HCT116 (cell line): ENCODE data around the gene GLTP. TPM values are rescaled to one million over a fixed set of nuclear protein-coding genes. Genes with fewer than 3 reads are reported as not detected.

Experiments used
- ATAC-seq: fragments of 200-7000 bp; cut with Tn5 transposase; 2 replicates; pipeline ENCODE4 v1.9.1; 2020; ENCODE audit warnings: mild to moderate bottlenecking, moderate library complexity
- BruUV-seq: library from RNA; stranded (reverse); fragments of 400-500 nt; replicated peaks from 2 replicates; lab custom pipeline; 2021; lab: Mats Ljungman, UMichigan
- CTCF ChIA-PET: fragments of 300-600 bp; sonication (Branson Sonifier 250); formaldehyde crosslinking; loops from one replicate; lab custom pipeline; 2021; ENCODE audit warnings: antibody characterized with exemption; lab: Charles Lee
- POLR2A ChIA-PET: fragments of 300-600, 350-600 bp; sonication (Branson Sonifier 250); formaldehyde crosslinking; loops from one replicate; lab custom pipeline; 2021; ENCODE audit warnings: antibody characterized with exemption; lab: Charles Lee
- RAD21 ChIA-PET, 2 experiments: fragments of 300-600 bp; sonication (Branson Sonifier 250); formaldehyde crosslinking; loops; one replicate each; lab custom pipeline; 2023; ENCODE audit warnings: low total read pairs in 2 of 2; ENCODE audit not compliant: uncharacterized antibody in 2 of 2, unreplicated experiment in 2 of 2, low non-redundant PET in 1 of 2; lab: Charles Lee
- DNase-seq: peaks from one replicate; pipeline ENCODE4 v3.0.0-alpha.2; 2010; ENCODE audit warnings: low read depth, low spot score
- H2AFZ ChIP-seq: fragments of 200-600 bp; shearing (Covaris generic), sonication (generic); 2 replicates; pipeline ENCODE4 v1.6.1; 2017; ENCODE audit warnings: low read depth, mixed run types, mixed read lengths, antibody characterized with exemption, low read length; ENCODE audit not compliant: poor library complexity, severe bottlenecking
- H3K27ac ChIP-seq: 2 replicates; pipeline ENCODE4 v1.5.1; 2012; ENCODE audit warnings: low read depth, low read length
- H3K27me3 ChIP-seq: fragments of 200-600 bp; sonication (generic); 2 replicates; pipeline ENCODE4 v1.6.1; 2016; ENCODE audit warnings: mixed run types, low read length, mixed read lengths; ENCODE audit not compliant: insufficient read depth
- H3K36me3 ChIP-seq, 2 experiments: fragments of 200-500 bp in 1 of 2; fragments of 200-600 bp in 1 of 2; sonication (Bioruptor generic) in 1 of 2; sonication (generic) in 1 of 2; 2 replicates each; pipeline versions ENCODE4 v1.5.1 to v1.6.1; 2014 to 2016; ENCODE audit warnings: low read length in 2 of 2, inconsistent platforms in 1 of 2, mixed read lengths in 1 of 2, mixed run types in 1 of 2; ENCODE audit not compliant: insufficient read depth in 2 of 2, control insufficient read depth in 1 of 2
- H3K4me1 ChIP-seq, 2 experiments: fragments of 200-600 bp in 1 of 2; sonication (generic) in 1 of 2; 2 replicates each; pipeline versions ENCODE4 v1.5.1 to v1.6.1; 2012 to 2017; ENCODE audit warnings: low read length in 2 of 2, inconsistent platforms in 1 of 2, mild to moderate bottlenecking in 1 of 2, mixed read lengths in 1 of 2, mixed run types in 1 of 2, moderate library complexity in 1 of 2; ENCODE audit not compliant: insufficient read depth in 2 of 2, control insufficient read depth in 1 of 2
- H3K4me2 ChIP-seq: fragments of 200-600 bp; sonication (generic); 2 replicates; pipeline ENCODE4 v1.6.1; 2017; ENCODE audit warnings: mixed run types, low read length, mixed read lengths
- H3K4me3 ChIP-seq, 2 experiments: fragments of 200-600 bp in 1 of 2; sonication (generic) in 1 of 2; replicated peaks in 1 of 2; 2 replicates each; pipeline ENCODE4 v1.5.1; 2011 to 2016; ENCODE audit warnings: low read length in 2 of 2, control low read depth in 1 of 2, low read depth in 1 of 2, mild to moderate bottlenecking in 1 of 2, mixed read lengths in 1 of 2, mixed run types in 1 of 2
- H3K79me2 ChIP-seq: fragments of 200-600 bp; sonication (generic); 2 replicates; pipeline ENCODE4 v1.6.1; 2017; ENCODE audit warnings: mild to moderate bottlenecking, mixed run types, low read length, moderate library complexity, mixed read lengths; ENCODE audit not compliant: insufficient read depth
- H3K9ac ChIP-seq: fragments of 200-600 bp; sonication (generic); 2 replicates; pipeline ENCODE4 v1.6.1; 2016; ENCODE audit warnings: low read length, mixed read lengths
- H3K9me2 ChIP-seq: fragments of 200-600 bp; sonication (generic), shearing (Covaris generic); 2 replicates; pipeline ENCODE4 v1.6.1; 2017; ENCODE audit warnings: mixed run types, mild to moderate bottlenecking, moderate library complexity; ENCODE audit not compliant: insufficient read depth
- H3K9me3 ChIP-seq, 2 experiments: fragments of 200-500 bp in 1 of 2; fragments of 200-600 bp in 1 of 2; sonication (Bioruptor generic) in 1 of 2; sonication (generic) in 1 of 2; 2 replicates each; pipeline ENCODE4 v1.6.1; 2014 to 2017; ENCODE audit warnings: low read length in 2 of 2, mixed read lengths in 2 of 2, inconsistent platforms in 1 of 2, low read depth in 1 of 2, mild to moderate bottlenecking in 1 of 2, mixed run types in 1 of 2, moderate library complexity in 1 of 2; ENCODE audit not compliant: control insufficient read depth in 1 of 2, insufficient read depth in 1 of 2
- H4K20me1 ChIP-seq: fragments of 200-600 bp; sonication (generic), shearing (Covaris generic); 2 replicates; pipeline ENCODE4 v1.6.1; 2017; ENCODE audit warnings: mixed run types, mild to moderate bottlenecking, moderate library complexity; ENCODE audit not compliant: insufficient read depth
- CBX3 ChIP-seq: IDR thresholded peaks from 2 replicates; pipeline ENCODE4 v1.6.1; 2012; ENCODE audit warnings: low read depth
- ELF1 ChIP-seq: IDR thresholded peaks from 2 replicates; pipeline ENCODE4 v1.6.1; 2012; ENCODE audit warnings: low read depth, borderline replicate concordance
- EZH2phosphoT487 ChIP-seq: fragments of 200-600 bp; IDR thresholded peaks from 2 replicates; pipeline ENCODE4 v1.6.1; 2018; ENCODE audit warnings: antibody characterized with exemption, borderline replicate concordance
- FOSL1 ChIP-seq: IDR thresholded peaks from 2 replicates; pipeline ENCODE4 v1.6.1; 2012; ENCODE audit warnings: low read depth
- POLR2A ChIP-seq: IDR thresholded peaks from 2 replicates; pipeline ENCODE4 v1.7.0; 2011; ENCODE audit warnings: borderline replicate concordance; ENCODE audit not compliant: insufficient read depth, insufficient read length; ENCODE audit errors: extremely low read depth
- POLR2AphosphoS5 ChIP-seq: IDR thresholded peaks from 2 replicates; pipeline ENCODE4 v1.6.1; 2011; ENCODE audit warnings: mild to moderate bottlenecking, low read depth, low read length, moderate library complexity
- SP1 ChIP-seq: IDR thresholded peaks from 2 replicates; pipeline ENCODE4 v1.6.1; 2012; ENCODE audit warnings: low read depth
- YY1 ChIP-seq: IDR thresholded peaks from 2 replicates; pipeline ENCODE4 v1.6.1; 2011; ENCODE audit warnings: low read length, low read depth, moderate library complexity, mild to moderate bottlenecking; ENCODE audit not compliant: insufficient replicate concordance; ENCODE audit errors: extremely low read depth
- ZFX ChIP-seq: fragments of 450-650 bp; IDR thresholded peaks from 2 replicates; pipeline ENCODE4 v1.6.1; 2017
- ZNF274 ChIP-seq: fragments of 200-500 bp; sonication (Bioruptor generic); IDR thresholded peaks from 2 replicates; pipeline ENCODE4 v1.6.1; 2014; ENCODE audit warnings: mild to moderate bottlenecking, low read depth, low read length, inconsistent platforms
- intact Hi-C: fragments of 100-400 bp; cut with micrococcal nuclease; formaldehyde crosslinking; loops from 2 replicates; pipeline ENCODE4 v1.10.0; 2022
- total RNA-seq: library from RNA; stranded (reverse); gene quantifications from one replicate; pipeline ENCODE4 v1.2.1, GENCODE V29; 2021; ENCODE audit not compliant: unreplicated experiment
- TF ChIP-seq, protein P1 (sequence below): IDR thresholded peaks from 2 replicates; pipeline ENCODE4 v1.6.1; 2012; ENCODE audit warnings: low read depth
- TF ChIP-seq, protein P2 (sequence below): IDR thresholded peaks from 2 replicates; pipeline ENCODE4 v1.6.1; 2011; ENCODE audit warnings: mild to moderate bottlenecking, low read length, moderate library complexity; ENCODE audit not compliant: insufficient replicate concordance; ENCODE audit errors: extremely low read depth

GLTP gene
- total RNA-seq, 1 experiment from 2014 or later: 26.6 TPM

DNA sequence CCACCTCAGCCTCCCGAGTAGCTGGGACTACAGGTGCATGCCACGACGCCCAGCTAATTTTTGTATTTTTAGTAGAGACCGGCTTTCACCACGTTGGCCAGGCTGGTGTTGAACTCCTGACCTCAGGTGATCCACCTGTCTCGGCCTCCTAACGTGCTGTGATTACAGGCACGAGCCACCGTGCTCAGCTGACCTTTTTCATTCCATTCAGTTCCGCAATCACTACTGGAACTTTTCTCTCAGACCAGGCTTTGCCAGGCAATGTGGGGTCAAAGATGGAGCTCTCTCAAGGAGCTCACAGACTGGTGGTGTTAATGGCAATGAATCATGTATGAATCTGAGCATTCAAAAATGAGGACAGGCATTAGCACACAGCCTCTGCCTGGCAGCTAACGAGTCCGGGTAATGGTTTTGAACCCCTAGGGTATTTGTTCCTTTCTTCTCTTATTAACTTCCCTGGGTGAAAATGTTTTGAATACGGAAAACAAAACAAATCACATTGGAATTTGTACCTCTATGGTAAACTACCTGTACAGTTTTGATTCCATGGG lies 10.4 kb upstream of the GLTP start:
- BruUV-seq: no TSS peak
- intact Hi-C loops: no loop called here
- TF ChIP-seq ELF1 (no peak), CBX3 (no peak), POLR2AphosphoS5 (no peak), EZH2phosphoT487 (no peak), FOSL1 (no peak), YY1 (no peak), ZNF274 (no peak), SP1 (no peak), ZFX (no peak), POLR2A (no peak)
- TF ChIP-seq, protein P1, sequence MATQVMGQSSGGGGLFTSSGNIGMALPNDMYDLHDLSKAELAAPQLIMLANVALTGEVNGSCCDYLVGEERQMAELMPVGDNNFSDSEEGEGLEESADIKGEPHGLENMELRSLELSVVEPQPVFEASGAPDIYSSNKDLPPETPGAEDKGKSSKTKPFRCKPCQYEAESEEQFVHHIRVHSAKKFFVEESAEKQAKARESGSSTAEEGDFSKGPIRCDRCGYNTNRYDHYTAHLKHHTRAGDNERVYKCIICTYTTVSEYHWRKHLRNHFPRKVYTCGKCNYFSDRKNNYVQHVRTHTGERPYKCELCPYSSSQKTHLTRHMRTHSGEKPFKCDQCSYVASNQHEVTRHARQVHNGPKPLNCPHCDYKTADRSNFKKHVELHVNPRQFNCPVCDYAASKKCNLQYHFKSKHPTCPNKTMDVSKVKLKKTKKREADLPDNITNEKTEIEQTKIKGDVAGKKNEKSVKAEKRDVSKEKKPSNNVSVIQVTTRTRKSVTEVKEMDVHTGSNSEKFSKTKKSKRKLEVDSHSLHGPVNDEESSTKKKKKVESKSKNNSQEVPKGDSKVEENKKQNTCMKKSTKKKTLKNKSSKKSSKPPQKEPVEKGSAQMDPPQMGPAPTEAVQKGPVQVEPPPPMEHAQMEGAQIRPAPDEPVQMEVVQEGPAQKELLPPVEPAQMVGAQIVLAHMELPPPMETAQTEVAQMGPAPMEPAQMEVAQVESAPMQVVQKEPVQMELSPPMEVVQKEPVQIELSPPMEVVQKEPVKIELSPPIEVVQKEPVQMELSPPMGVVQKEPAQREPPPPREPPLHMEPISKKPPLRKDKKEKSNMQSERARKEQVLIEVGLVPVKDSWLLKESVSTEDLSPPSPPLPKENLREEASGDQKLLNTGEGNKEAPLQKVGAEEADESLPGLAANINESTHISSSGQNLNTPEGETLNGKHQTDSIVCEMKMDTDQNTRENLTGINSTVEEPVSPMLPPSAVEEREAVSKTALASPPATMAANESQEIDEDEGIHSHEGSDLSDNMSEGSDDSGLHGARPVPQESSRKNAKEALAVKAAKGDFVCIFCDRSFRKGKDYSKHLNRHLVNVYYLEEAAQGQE: no peak
- TF ChIP-seq, protein P2, sequence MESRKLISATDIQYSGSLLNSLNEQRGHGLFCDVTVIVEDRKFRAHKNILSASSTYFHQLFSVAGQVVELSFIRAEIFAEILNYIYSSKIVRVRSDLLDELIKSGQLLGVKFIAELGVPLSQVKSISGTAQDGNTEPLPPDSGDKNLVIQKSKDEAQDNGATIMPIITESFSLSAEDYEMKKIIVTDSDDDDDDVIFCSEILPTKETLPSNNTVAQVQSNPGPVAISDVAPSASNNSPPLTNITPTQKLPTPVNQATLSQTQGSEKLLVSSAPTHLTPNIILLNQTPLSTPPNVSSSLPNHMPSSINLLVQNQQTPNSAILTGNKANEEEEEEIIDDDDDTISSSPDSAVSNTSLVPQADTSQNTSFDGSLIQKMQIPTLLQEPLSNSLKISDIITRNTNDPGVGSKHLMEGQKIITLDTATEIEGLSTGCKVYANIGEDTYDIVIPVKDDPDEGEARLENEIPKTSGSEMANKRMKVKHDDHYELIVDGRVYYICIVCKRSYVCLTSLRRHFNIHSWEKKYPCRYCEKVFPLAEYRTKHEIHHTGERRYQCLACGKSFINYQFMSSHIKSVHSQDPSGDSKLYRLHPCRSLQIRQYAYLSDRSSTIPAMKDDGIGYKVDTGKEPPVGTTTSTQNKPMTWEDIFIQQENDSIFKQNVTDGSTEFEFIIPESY: no peak

More for the DNA sequence above, 10.4 kb upstream of the GLTP start:
- Histone ChIP-seq H3K9me3 (no peaks in the 10 kb centered on the region), H3K27ac (no peak overlapping the region), H2AFZ (no peak overlapping the region), H3K4me1 (peaks cover 6 to 23% of the 10 kb centered on the region in 2 experiments; a peak in 3 of 4 replicates), H3K9me2 (no peaks in the 10 kb centered on the region), H3K79me2 (no peaks in the 10 kb centered on the region), H3K4me3 (no peak overlapping the region), H3K4me2 (no peak overlapping the region), H3K9ac (no peak overlapping the region), H3K36me3 (no peaks in the 10 kb centered on the region), H4K20me1 (no peaks in the 10 kb centered on the region), H3K27me3 (no peaks in the 10 kb centered on the region)
- POLR2A ChIA-PET: no interaction called here
- CTCF ChIA-PET: no interaction called here
- DNase-seq: no peak
- RAD21 ChIA-PET: interaction anchor here in 1 of 2 experiments (0.6 kb wide), 1 partner anchor 85 kb away, joined by 3 read pairs; no protein-coding TSS in a partner anchor
- no peak for ATAC-seq
